H9 (cell line): ENCODE data around the gene AKR7A3. TPM values are rescaled to one million over a fixed set of nuclear protein-coding genes. Genes with fewer than 3 reads are reported as not detected.

ENCODE experiments used
- DNase-seq: peaks from one replicate; pipeline ENCODE4 v3.0.0-alpha.2; 2017
- H2AFZ ChIP-seq: one replicate; pipeline ENCODE4 v1.6.1; 2013; ENCODE audit warnings: mild to moderate bottlenecking, low read length, control low read depth, moderate library complexity
- H2AK5ac ChIP-seq: 2 replicates; pipeline ENCODE4 v1.6.1; 2013; ENCODE audit warnings: low read length, control low read depth, mixed read lengths; ENCODE audit not compliant: insufficient read length
- H2BK120ac ChIP-seq: one replicate; pipeline ENCODE4 v1.6.1; 2013; ENCODE audit warnings: low read depth, mild to moderate bottlenecking, low read length, control low read depth, inconsistent platforms; ENCODE audit not compliant: poor library complexity, severe bottlenecking
- H2BK12ac ChIP-seq: 2 replicates; pipeline ENCODE4 v1.6.1; 2013; ENCODE audit warnings: low read length, control low read depth, mixed read lengths, low read depth; ENCODE audit not compliant: insufficient read length
- H2BK15ac ChIP-seq: 2 replicates; pipeline ENCODE4 v1.6.1; 2013; ENCODE audit warnings: low read depth, low read length, control low read depth
- H2BK20ac ChIP-seq: one replicate; pipeline ENCODE4 v1.6.1; 2013; ENCODE audit warnings: low read depth, mild to moderate bottlenecking, low read length, control low read depth, inconsistent platforms; ENCODE audit not compliant: poor library complexity, severe bottlenecking
- H2BK5ac ChIP-seq: 2 replicates; pipeline ENCODE4 v1.6.1; 2013; ENCODE audit warnings: low read length, control low read depth, mixed read lengths; ENCODE audit not compliant: insufficient read length
- H3K14ac ChIP-seq: 2 replicates; pipeline ENCODE4 v1.6.1; 2013; ENCODE audit warnings: low read length, control low read depth; ENCODE audit not compliant: insufficient read depth
- H3K18ac ChIP-seq: 2 replicates; pipeline ENCODE4 v1.6.1; 2013; ENCODE audit warnings: low read depth, mild to moderate bottlenecking, mixed read lengths, low read length, control low read depth; ENCODE audit not compliant: insufficient read length
- H3K23ac ChIP-seq: 2 replicates; pipeline ENCODE4 v1.6.1; 2013; ENCODE audit warnings: low read length, control low read depth, mixed read lengths, low read depth; ENCODE audit not compliant: insufficient read length
- H3K23me2 ChIP-seq: 2 replicates; pipeline ENCODE4 v1.6.1; 2013; ENCODE audit warnings: low read depth, mild to moderate bottlenecking, mixed read lengths, low read length, control low read depth; ENCODE audit not compliant: insufficient read length, poor library complexity, severe bottlenecking
- H3K27ac ChIP-seq: 2 replicates; pipeline ENCODE4 v1.5.1; 2013; ENCODE audit warnings: low read length, control low read depth, mixed read lengths, low read depth; ENCODE audit not compliant: insufficient read length
- H3K27me3 ChIP-seq: 2 replicates; pipeline ENCODE4 v1.6.1; 2013; ENCODE audit warnings: low read length, control low read depth, inconsistent platforms; ENCODE audit not compliant: insufficient read depth
- H3K4ac ChIP-seq: 2 replicates; pipeline ENCODE4 v1.6.1; 2013; ENCODE audit warnings: low read depth, mild to moderate bottlenecking, control low read depth, inconsistent platforms, low read length, moderate library complexity
- H3K4me1 ChIP-seq: 2 replicates; pipeline ENCODE4 v1.6.1; 2013; ENCODE audit warnings: low read length, control low read depth, inconsistent platforms; ENCODE audit not compliant: insufficient read depth
- H3K4me2 ChIP-seq: 2 replicates; pipeline ENCODE4 v1.6.1; 2013; ENCODE audit warnings: low read length, control low read depth, mixed read lengths; ENCODE audit not compliant: insufficient read length, insufficient read depth
- H3K56ac ChIP-seq: 2 replicates; pipeline ENCODE4 v1.6.1; 2013; ENCODE audit warnings: low read depth, mild to moderate bottlenecking, mixed read lengths, low read length, control low read depth; ENCODE audit not compliant: insufficient read length
- H3K79me1 ChIP-seq: 2 replicates; pipeline ENCODE4 v1.6.1; 2013; ENCODE audit warnings: low read depth, mild to moderate bottlenecking, moderate library complexity, low read length, control low read depth, inconsistent platforms; ENCODE audit not compliant: insufficient read depth, poor library complexity, severe bottlenecking
- H3K79me2 ChIP-seq: 2 replicates; pipeline ENCODE4 v1.6.1; 2013; ENCODE audit warnings: low read length, control low read depth, inconsistent platforms; ENCODE audit not compliant: insufficient read depth
- H3K9ac ChIP-seq: 2 replicates; pipeline ENCODE4 v1.6.1; 2013; ENCODE audit warnings: low read length, control low read depth, mixed read lengths; ENCODE audit not compliant: insufficient read length; ENCODE audit errors: extremely low read depth
- H3K9me3 ChIP-seq: one replicate; pipeline ENCODE4 v1.6.1; 2013; ENCODE audit warnings: low read depth, low read length, inconsistent platforms; ENCODE audit not compliant: control insufficient read depth
- H3T11ph ChIP-seq: one replicate; pipeline ENCODE4 v1.6.1; 2013; ENCODE audit warnings: mild to moderate bottlenecking, low read length, control low read depth, inconsistent platforms
- H4K20me1 ChIP-seq: one replicate; pipeline ENCODE4 v1.6.1; 2013; ENCODE audit not compliant: control insufficient read depth, insufficient read length, insufficient read depth
- H4K5ac ChIP-seq: 2 replicates; pipeline ENCODE4 v1.6.1; 2013; ENCODE audit warnings: low read depth, mild to moderate bottlenecking, mixed read lengths, low read length, control low read depth; ENCODE audit not compliant: insufficient read length
- H4K8ac ChIP-seq: replicated peaks from 2 replicates; pipeline ENCODE4 v1.6.1; 2013; ENCODE audit warnings: low read length, control low read depth, mixed read lengths, low read depth; ENCODE audit not compliant: insufficient read length
- H4K91ac ChIP-seq: 2 replicates; pipeline ENCODE4 v1.6.1; 2013; ENCODE audit warnings: low read depth, mild to moderate bottlenecking, moderate library complexity, mixed read lengths, low read length, control low read depth; ENCODE audit not compliant: insufficient read length
- H3K27ac Mint-ChIP-seq, 3 experiments: 2 replicates in 2 of 3; 3 replicates in 1 of 3; pipeline ENCODE4 v1.8.0; 2020 to 2021; ENCODE audit warnings: mixed read lengths in 3 of 3, mild to moderate bottlenecking in 1 of 3, moderate library complexity in 1 of 3
- H3K27me3 Mint-ChIP-seq: 2 replicates; pipeline ENCODE4 v1.8.0; 2021; ENCODE audit warnings: low read depth, mild to moderate bottlenecking, moderate library complexity, mixed read lengths
- H3K36me3 Mint-ChIP-seq, 3 experiments: 2 replicates in 2 of 3; 3 replicates in 1 of 3; pipeline ENCODE4 v1.8.0; 2020 to 2021; ENCODE audit warnings: low read depth in 3 of 3, mixed read lengths in 3 of 3; ENCODE audit not compliant: insufficient read depth in 1 of 3
- H3K4me1 Mint-ChIP-seq, 2 experiments: 2 replicates each; pipeline ENCODE4 v1.8.0; 2020; ENCODE audit warnings: mixed read lengths in 2 of 2
- H3K4me3 Mint-ChIP-seq, 2 experiments: 2 replicates in 1 of 2; 3 replicates in 1 of 2; pipeline ENCODE4 v1.8.0; 2020 to 2021; ENCODE audit warnings: mild to moderate bottlenecking in 2 of 2, mixed read lengths in 2 of 2, moderate library complexity in 1 of 2
- H3K9me3 Mint-ChIP-seq, 2 experiments: 2 replicates in 1 of 2; 3 replicates in 1 of 2; pipeline ENCODE4 v1.8.0; 2020; ENCODE audit warnings: mild to moderate bottlenecking in 2 of 2, mixed read lengths in 2 of 2, moderate library complexity in 1 of 2
- WGBS: extraction: QIAGEN DNeasy Blood & Tissue Kit; methylation state at CpG from one replicate; pipeline ENCODE4 v1.1.7; 2013; ENCODE audit warnings: missing lambda C conversion rate, low lambda C conversion rate, mixed read lengths; ENCODE audit not compliant: insufficient read length; ENCODE audit errors: extremely low coverage; 5-methylcytosine and 5-hydroxymethylcytosine counted together
- total RNA-seq: library from RNA; stranded (reverse); gene quantifications from 2 replicates; pipeline ENCODE4 v1.2.1, GENCODE V29; 2021
- TF ChIP-seq, protein P1 (sequence below): fragments of 200-600 bp; sonication (generic); conservative IDR thresholded peaks from 3 replicates; pipeline ENCODE4 v1.8.0; 2021; ENCODE audit warnings: antibody characterized with exemption, mild to moderate bottlenecking

Gene AKR7A3
- total RNA-seq, 1 experiment from 2014 or later = 0.74 TPM

- H3K4me2 ChIP-seq = no peak overlapping the region
- no peak overlapping the region for H3K23ac ChIP-seq
- no peak overlapping the region for H2BK20ac ChIP-seq
- Mint-ChIP-seq H3K27me3 (no peaks in the 10 kb centered on the region; the same call in 1 of the 2 replicates), H3K9me3 (no peaks in the 10 kb centered on the region), H3K4me3 (no peak overlapping the region), H3K4me1 (no peaks in the 10 kb centered on the region), H3K27ac (no peak overlapping the region), H3K36me3 (peaks cover 12 to 35% (median 31%) of the 10 kb centered on the region in 3 experiments; a peak in 6 of 7 replicates)
- H4K5ac ChIP-seq = no peak overlapping the region
- H4K91ac ChIP-seq = no peak overlapping the region
- no peak overlapping the region for H3K14ac ChIP-seq
- H4K8ac ChIP-seq = no peak overlapping the region
- H3K9me3 ChIP-seq = no peaks in the 10 kb centered on the region
- no peak overlapping the region for H3K9ac ChIP-seq
- no peaks in the 10 kb centered on the region for H4K20me1 ChIP-seq
- no peak overlapping the region for H3K56ac ChIP-seq
- no peak overlapping the region for H2BK15ac ChIP-seq
- H3K23me2 ChIP-seq = no peaks in the 10 kb centered on the region
- no peak overlapping the region for H2BK5ac ChIP-seq
- H3K4ac ChIP-seq = no peak overlapping the region
- no peak overlapping the region for H3K18ac ChIP-seq
- no peaks in the 10 kb centered on the region for H3K79me1 ChIP-seq
- no peaks in the 10 kb centered on the region for H3K4me1 ChIP-seq
- H2BK120ac ChIP-seq = no peak overlapping the region
- no peak overlapping the region for H2AK5ac ChIP-seq
- H2AFZ ChIP-seq = no peak overlapping the region
- H3K79me2 ChIP-seq = no peaks in the 10 kb centered on the region
- no peaks in the 10 kb centered on the region for H3K27me3 ChIP-seq
- no peak overlapping the region for H2BK12ac ChIP-seq
- no CpG with 5 or more reads among the region's 9 CpGs for WGBS
- no peak overlapping the region for H3T11ph ChIP-seq
- TF ChIP-seq, protein P1, sequence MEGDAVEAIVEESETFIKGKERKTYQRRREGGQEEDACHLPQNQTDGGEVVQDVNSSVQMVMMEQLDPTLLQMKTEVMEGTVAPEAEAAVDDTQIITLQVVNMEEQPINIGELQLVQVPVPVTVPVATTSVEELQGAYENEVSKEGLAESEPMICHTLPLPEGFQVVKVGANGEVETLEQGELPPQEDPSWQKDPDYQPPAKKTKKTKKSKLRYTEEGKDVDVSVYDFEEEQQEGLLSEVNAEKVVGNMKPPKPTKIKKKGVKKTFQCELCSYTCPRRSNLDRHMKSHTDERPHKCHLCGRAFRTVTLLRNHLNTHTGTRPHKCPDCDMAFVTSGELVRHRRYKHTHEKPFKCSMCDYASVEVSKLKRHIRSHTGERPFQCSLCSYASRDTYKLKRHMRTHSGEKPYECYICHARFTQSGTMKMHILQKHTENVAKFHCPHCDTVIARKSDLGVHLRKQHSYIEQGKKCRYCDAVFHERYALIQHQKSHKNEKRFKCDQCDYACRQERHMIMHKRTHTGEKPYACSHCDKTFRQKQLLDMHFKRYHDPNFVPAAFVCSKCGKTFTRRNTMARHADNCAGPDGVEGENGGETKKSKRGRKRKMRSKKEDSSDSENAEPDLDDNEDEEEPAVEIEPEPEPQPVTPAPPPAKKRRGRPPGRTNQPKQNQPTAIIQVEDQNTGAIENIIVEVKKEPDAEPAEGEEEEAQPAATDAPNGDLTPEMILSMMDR = no peak
- no peak overlapping the region for H3K27ac ChIP-seq
- no peak for DNase-seq
Measured at GRCh38 chr1:19324665-19324990, 36.1 kb upstream of the AKR7A3 start.
